GM23338 (cell line): ENCODE data around the gene TMEM231.
"Not testable (repeated sequence)": the region's sequence is repeated elsewhere in the genome, so short reads cannot be mapped to it uniquely, and the experiment has no call there.

Experiments used
- EZH2 ChIP-seq: fragments of 200-600 bp; sonication (generic); IDR thresholded peaks from one replicate; pipeline ENCODE4 v1.8.0; 2017; ENCODE audit warnings: antibody characterized with exemption, mild to moderate bottlenecking, low read depth; ENCODE audit not compliant: unreplicated experiment
- EZH2phosphoT487 ChIP-seq: fragments of 200-600 bp; sonication (generic); IDR thresholded peaks from one replicate; pipeline ENCODE4 v1.8.1; 2018; ENCODE audit warnings: antibody characterized with exemption; ENCODE audit not compliant: unreplicated experiment
- JUNB ChIP-seq: IDR thresholded peaks from one replicate; pipeline ENCODE4 v1.6.1; 2016; ENCODE audit warnings: antibody characterized with exemption; ENCODE audit not compliant: unreplicated experiment
- POLR2AphosphoS5 ChIP-seq: IDR thresholded peaks from 2 replicates; pipeline ENCODE4 v1.6.1; 2016; ENCODE audit warnings: antibody characterized with exemption, low read depth
- STAT1 ChIP-seq: IDR thresholded peaks from one replicate; pipeline ENCODE4 v1.6.1; 2016; ENCODE audit warnings: antibody characterized with exemption; ENCODE audit not compliant: unreplicated experiment
- ZNF331 ChIP-seq: fragments of 250-450 bp; sonication (Bioruptor Pico); IDR thresholded peaks from 2 replicates; pipeline ENCODE4 v1.5.0; 2020; ENCODE audit warnings: low read depth, mild to moderate bottlenecking, moderate library complexity
- TF ChIP-seq, protein P1 (sequence below), 2 experiments: fragments of 200-600 bp in 1 of 2; sonication (generic) in 1 of 2; conservative IDR thresholded peaks; 2 replicates each; pipeline versions ENCODE4 v1.5.1 to v1.6.1; 2016 to 2017; ENCODE audit warnings: antibody characterized with exemption in 2 of 2, low read depth in 2 of 2, mild to moderate bottlenecking in 2 of 2, moderate library complexity in 1 of 2
- TF ChIP-seq, protein P2 (sequence below): IDR thresholded peaks from one replicate; pipeline ENCODE4 v1.6.1; 2018; ENCODE audit warnings: antibody characterized with exemption; ENCODE audit not compliant: unreplicated experiment

DNA sequence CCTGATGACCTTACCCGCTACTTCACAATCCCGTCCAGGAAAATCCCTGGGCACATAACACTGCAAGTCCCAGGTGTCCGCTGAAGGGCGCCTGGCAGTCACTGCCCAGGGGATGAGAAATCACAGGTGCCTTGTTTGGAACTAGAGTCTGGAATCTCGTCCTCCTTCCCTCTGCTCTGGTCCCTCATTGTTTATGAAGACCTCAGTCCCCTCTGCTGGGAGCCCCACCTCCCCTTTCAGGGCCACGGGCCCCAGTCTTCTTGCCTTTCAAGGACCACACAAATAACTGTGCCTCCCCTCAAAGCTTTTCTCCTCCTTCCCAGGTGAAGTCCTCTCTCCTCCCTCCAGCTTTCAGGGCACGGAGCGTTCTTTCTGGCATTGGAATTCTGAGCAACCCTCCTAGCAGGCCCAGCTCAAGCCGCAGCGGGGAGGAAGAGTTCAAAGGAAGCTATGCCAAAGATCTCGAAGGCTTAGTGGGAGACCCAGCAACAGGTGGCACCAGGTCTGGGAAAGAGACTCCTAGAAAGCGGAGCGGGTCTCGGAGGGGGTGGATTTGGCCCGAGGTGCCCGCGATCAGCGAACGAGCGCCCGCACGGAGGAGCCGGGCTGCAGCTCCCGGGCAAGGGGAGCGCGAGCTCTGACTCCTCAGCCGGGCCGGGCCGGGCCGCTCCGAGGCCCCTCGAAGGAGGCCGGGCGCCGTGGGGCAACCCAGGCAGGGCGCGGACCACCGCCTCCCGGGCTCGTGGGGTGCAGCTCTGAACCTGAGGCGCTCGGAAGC is 39.7 kb downstream of the TMEM231 start:
- TF ChIP-seq, protein P1, sequence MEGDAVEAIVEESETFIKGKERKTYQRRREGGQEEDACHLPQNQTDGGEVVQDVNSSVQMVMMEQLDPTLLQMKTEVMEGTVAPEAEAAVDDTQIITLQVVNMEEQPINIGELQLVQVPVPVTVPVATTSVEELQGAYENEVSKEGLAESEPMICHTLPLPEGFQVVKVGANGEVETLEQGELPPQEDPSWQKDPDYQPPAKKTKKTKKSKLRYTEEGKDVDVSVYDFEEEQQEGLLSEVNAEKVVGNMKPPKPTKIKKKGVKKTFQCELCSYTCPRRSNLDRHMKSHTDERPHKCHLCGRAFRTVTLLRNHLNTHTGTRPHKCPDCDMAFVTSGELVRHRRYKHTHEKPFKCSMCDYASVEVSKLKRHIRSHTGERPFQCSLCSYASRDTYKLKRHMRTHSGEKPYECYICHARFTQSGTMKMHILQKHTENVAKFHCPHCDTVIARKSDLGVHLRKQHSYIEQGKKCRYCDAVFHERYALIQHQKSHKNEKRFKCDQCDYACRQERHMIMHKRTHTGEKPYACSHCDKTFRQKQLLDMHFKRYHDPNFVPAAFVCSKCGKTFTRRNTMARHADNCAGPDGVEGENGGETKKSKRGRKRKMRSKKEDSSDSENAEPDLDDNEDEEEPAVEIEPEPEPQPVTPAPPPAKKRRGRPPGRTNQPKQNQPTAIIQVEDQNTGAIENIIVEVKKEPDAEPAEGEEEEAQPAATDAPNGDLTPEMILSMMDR (conservative IDR thresholded peaks at IDR 0.05; ENCODE audit: low read depth in 2 of 2) = not testable (repeated sequence)
- TF ChIP-seq POLR2AphosphoS5; JUNB; EZH2; EZH2phosphoT487; ZNF331 (CRISPR knock-in tag); STAT1: not testable (repeated sequence)
- TF ChIP-seq, protein P2, sequence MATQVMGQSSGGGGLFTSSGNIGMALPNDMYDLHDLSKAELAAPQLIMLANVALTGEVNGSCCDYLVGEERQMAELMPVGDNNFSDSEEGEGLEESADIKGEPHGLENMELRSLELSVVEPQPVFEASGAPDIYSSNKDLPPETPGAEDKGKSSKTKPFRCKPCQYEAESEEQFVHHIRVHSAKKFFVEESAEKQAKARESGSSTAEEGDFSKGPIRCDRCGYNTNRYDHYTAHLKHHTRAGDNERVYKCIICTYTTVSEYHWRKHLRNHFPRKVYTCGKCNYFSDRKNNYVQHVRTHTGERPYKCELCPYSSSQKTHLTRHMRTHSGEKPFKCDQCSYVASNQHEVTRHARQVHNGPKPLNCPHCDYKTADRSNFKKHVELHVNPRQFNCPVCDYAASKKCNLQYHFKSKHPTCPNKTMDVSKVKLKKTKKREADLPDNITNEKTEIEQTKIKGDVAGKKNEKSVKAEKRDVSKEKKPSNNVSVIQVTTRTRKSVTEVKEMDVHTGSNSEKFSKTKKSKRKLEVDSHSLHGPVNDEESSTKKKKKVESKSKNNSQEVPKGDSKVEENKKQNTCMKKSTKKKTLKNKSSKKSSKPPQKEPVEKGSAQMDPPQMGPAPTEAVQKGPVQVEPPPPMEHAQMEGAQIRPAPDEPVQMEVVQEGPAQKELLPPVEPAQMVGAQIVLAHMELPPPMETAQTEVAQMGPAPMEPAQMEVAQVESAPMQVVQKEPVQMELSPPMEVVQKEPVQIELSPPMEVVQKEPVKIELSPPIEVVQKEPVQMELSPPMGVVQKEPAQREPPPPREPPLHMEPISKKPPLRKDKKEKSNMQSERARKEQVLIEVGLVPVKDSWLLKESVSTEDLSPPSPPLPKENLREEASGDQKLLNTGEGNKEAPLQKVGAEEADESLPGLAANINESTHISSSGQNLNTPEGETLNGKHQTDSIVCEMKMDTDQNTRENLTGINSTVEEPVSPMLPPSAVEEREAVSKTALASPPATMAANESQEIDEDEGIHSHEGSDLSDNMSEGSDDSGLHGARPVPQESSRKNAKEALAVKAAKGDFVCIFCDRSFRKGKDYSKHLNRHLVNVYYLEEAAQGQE = not testable (repeated sequence)
